Glutamatergic neuron (in vitro differentiated cells): Measurements from ENCODE around the gene SEC24A. TPM values are rescaled to one million over a fixed set of nuclear protein-coding genes. Genes with fewer than 3 reads are reported as not detected.
A peak's percentile ranks its signal among the peaks of the same experiment; 100 is the strongest.

Experiments used
- DNase-seq: peaks from one replicate; pipeline ENCODE4 v3.0.0; 2022
- H3K27ac Mint-ChIP-seq: one replicate; pipeline ENCODE4 v1.8.0; 2020; ENCODE audit warnings: mild to moderate bottlenecking, mixed read lengths, inconsistent platforms; ENCODE audit not compliant: unreplicated experiment
- H3K27me3 Mint-ChIP-seq: one replicate; pipeline ENCODE4 v1.8.0; 2020; ENCODE audit warnings: mild to moderate bottlenecking, moderate library complexity, mixed read lengths, inconsistent platforms; ENCODE audit not compliant: unreplicated experiment
- H3K36me3 Mint-ChIP-seq: one replicate; pipeline ENCODE4 v1.8.0; 2020; ENCODE audit warnings: mild to moderate bottlenecking, mixed read lengths, inconsistent platforms; ENCODE audit not compliant: unreplicated experiment
- H3K4me1 Mint-ChIP-seq: one replicate; pipeline ENCODE4 v1.8.0; 2020; ENCODE audit warnings: mild to moderate bottlenecking, low read depth, mixed read lengths, inconsistent platforms; ENCODE audit not compliant: unreplicated experiment
- H3K4me3 Mint-ChIP-seq: one replicate; pipeline ENCODE4 v1.8.0; 2020; ENCODE audit warnings: mild to moderate bottlenecking, mixed read lengths, inconsistent platforms; ENCODE audit not compliant: unreplicated experiment
- H3K9me3 Mint-ChIP-seq: one replicate; pipeline ENCODE4 v1.8.0; 2020; ENCODE audit warnings: mild to moderate bottlenecking, moderate library complexity, mixed read lengths, inconsistent platforms; ENCODE audit not compliant: unreplicated experiment
- total RNA-seq: library from RNA; stranded (reverse); fragmentation: NEBNext Ultra II Directional; extraction: Animal tissue kit (Norgen Biotek cat#: 25700); gene quantifications from one replicate; pipeline ENCODE4 v1.2.1, GENCODE V29; 2021; ENCODE audit not compliant: unreplicated experiment
- TF ChIP-seq, protein P1 (sequence below): fragments of 200-600 bp; sonication (generic); IDR thresholded peaks from one replicate; pipeline ENCODE4 v1.5.0; 2021; ENCODE audit not compliant: partially characterized antibody, unreplicated experiment

Gene SEC24A
- total RNA-seq, 1 donor from 2014 or later, result 23.8 TPM

- H3K4me1 Mint-ChIP-seq, result no peaks in the 10 kb centered on the region
- TF ChIP-seq, protein P1, sequence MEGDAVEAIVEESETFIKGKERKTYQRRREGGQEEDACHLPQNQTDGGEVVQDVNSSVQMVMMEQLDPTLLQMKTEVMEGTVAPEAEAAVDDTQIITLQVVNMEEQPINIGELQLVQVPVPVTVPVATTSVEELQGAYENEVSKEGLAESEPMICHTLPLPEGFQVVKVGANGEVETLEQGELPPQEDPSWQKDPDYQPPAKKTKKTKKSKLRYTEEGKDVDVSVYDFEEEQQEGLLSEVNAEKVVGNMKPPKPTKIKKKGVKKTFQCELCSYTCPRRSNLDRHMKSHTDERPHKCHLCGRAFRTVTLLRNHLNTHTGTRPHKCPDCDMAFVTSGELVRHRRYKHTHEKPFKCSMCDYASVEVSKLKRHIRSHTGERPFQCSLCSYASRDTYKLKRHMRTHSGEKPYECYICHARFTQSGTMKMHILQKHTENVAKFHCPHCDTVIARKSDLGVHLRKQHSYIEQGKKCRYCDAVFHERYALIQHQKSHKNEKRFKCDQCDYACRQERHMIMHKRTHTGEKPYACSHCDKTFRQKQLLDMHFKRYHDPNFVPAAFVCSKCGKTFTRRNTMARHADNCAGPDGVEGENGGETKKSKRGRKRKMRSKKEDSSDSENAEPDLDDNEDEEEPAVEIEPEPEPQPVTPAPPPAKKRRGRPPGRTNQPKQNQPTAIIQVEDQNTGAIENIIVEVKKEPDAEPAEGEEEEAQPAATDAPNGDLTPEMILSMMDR, result no peak
- H3K9me3 Mint-ChIP-seq, result no peaks in the 10 kb centered on the region
- peaks cover 2% of the 10 kb centered on the region for H3K27me3 Mint-ChIP-seq
- no peak overlapping the region for H3K4me3 Mint-ChIP-seq
- no peak for DNase-seq
- no peak overlapping the region for H3K27ac Mint-ChIP-seq
- no peaks in the 10 kb centered on the region for H3K36me3 Mint-ChIP-seq
These were observed 11.4 kb upstream of the SEC24A start for GRCh38 chr5:134637116-134637721.

- no peak overlapping the region for H3K4me3 Mint-ChIP-seq
These were observed 9.8 kb upstream of the SEC24A start for GRCh38 chr5:134638760-134639201.

DNA sequence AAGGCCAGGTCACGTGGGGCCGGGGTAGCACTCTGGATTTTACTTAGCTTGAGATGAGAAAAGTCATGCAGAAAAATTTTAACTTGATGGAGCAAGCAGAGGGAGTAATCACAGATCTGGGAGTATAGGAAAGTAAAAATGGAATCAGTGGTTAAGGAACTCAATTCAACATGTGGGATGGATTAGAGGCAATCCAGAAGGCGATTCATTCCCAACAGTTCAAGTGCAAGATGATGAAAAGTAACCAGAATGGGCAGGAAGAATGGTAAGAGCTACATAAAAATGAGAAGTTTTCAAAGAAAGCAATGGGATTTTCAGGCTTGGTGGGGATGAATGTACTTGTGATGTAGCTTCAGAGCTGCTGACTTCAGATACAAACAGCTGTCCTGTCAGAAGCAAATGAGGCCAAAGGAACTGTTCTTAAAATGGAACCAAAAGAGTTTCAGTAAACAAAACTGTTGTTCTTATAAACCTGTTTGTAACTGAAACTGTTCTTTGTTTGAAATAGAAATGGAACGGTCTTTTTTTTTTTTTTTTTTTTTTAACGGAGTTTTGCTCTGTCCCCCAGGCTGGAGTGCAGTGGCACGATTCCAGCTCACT lies 5.6 kb upstream of the SEC24A start:
- TF ChIP-seq, protein P1, result no peak
- H3K4me1 Mint-ChIP-seq, result peaks cover under 1% of the 10 kb centered on the region
- H3K4me3 Mint-ChIP-seq, result no peak overlapping the region
- H3K27ac Mint-ChIP-seq, result no peak overlapping the region
- no peaks in the 10 kb centered on the region for H3K9me3 Mint-ChIP-seq
- no peak for DNase-seq
- H3K27me3 Mint-ChIP-seq, result no peaks in the 10 kb centered on the region
- H3K36me3 Mint-ChIP-seq, result no peaks in the 10 kb centered on the region

More at GRCh38 chr5:134638760-134639201, 9.8 kb upstream of the SEC24A start:
- H3K4me1 Mint-ChIP-seq, result no peaks in the 10 kb centered on the region
- H3K36me3 Mint-ChIP-seq, result no peaks in the 10 kb centered on the region
- TF ChIP-seq, protein P1, result no peak
- H3K27ac Mint-ChIP-seq, result no peak overlapping the region
- no peak for DNase-seq
- peaks cover 2% of the 10 kb centered on the region for H3K27me3 Mint-ChIP-seq
- no peaks in the 10 kb centered on the region for H3K9me3 Mint-ChIP-seq

DNA sequence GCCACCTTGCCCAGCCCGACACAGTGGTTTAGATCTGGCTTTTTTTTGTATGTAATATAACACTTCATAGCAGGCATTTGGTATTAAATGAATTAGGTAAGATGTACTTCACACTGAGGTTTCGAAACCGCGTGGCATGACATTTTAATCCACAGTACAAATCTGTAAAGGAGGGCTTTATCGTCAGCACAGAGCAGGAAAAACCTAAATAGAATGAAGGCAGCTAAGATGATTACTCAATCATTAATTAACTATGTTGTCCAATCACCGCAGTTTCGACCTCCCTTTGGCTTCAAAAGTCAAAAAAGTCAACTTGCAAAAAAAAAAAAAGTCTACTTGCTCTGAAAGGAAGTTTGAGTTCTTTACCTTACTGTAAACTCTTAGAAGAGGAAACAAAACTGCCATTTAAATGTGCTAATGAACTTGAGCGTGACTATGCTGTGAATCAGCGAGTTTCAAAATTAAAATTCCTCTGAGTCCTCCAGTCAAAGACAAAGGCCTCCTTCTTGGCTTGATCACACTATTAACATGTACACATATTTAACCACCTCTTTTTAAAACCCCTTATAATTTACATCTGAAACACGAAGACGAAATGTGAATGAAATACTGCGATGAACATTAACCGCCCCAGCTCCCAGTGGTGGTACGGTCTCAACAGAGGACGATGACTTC lies 698 bp upstream of the SEC24A start:
- Mint-ChIP-seq H3K9me3 (no peaks in the 10 kb centered on the region), H3K4me1 (peaks cover 6% of the 10 kb centered on the region), H3K27ac (peak overlapping the region; percentile 95), H3K36me3 (no peaks in the 10 kb centered on the region), H3K27me3 (peaks cover 3% of the 10 kb centered on the region), H3K4me3 (peak overlapping the region; percentile 96)
- DNase-seq, result no peak
- TF ChIP-seq, protein P1, result no peak
